ENCODE data around the gene CNOT4.
A peak's percentile ranks its signal among the peaks of the same experiment; 100 is the strongest.

Gene CNOT4

DNA sequence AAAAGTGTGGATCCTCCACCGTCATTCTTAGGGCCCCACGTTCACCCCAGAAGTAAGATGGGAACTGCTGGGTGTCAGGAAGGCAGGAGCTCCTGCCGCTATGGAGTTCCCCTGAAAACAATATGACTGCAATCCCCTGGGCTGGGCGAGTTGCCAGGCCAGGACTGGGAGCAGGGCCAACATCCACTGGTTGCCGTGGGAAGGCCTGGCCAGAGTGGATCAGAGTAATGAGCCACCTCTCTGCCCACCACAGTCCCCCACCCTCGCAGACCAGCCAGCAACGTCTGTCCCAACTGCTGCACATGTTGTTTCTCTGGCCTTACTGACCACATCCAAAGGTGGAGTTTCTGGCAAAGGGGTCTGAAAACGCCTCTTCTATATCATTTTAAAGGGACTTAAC is 189.6 kb downstream of the CNOT4 start:
- DNase-seq, result no peak

DNA sequence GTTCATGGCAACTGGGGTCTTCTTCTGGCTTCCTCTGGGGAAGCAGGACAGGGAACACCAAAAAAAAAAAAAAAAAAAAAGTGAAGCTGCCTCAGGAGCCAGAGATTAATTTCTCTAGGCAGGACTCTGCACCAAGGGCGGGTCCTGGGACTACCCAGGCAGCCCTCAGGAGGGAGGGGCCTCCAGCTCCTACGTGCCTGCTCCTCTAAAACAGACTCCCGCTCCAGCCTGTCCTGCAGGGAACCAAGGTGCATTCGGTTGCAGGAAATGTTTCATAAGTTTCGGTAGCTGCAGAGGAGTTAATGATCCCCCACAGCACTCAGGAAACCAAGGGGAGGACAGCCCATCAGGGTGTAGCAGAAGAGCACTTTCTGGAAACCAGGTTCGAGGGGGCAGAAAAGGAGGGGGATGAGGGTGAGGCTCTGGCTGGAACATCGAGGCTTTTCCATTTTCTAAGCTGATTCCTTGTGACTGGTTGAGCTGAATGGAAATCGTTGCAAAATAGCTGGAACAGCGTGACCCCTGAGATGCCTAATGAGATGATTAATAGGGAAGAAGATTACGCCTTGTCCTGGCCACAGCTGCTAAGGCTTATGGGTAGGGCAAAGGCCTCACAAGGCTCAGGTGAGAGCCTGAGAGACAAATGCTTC is 192.1 kb downstream of the CNOT4 start:
- DNase-seq, result peak in 1 of 2 experiments; percentile 10

DNA sequence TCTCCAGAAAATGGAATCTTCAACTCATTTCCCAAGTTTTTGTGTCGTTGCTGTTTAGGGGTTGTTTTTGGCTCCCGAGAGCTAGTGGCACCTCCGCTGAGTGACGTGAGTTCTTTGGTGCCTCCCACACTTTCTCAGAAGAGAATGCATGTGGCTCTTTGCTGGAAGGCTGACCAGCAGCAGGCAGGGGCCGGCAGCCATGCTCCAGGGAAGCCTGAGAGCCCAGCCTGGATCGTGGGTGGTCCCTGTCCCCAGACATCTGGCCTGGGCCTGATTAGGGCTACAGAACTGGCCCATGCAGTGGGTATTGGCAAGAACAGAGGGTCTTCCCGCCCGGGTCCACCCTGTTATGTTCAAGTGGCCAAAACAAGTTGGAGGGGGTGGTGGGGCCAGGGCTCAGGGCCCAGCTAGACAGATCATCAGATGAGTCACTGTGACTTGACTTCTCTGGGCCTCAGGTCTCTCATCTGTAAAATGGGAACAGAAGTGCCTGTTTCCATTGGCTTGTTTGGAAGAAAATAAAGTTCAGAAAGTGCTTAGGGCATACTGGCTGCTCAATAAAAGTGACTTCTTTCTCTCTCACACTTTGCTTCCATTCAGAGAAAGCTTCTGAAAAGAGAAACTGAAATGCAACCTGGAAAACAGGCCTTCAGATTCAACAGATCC is 193.1 kb downstream of the CNOT4 start:
- DNase-seq, result no peak

DNA sequence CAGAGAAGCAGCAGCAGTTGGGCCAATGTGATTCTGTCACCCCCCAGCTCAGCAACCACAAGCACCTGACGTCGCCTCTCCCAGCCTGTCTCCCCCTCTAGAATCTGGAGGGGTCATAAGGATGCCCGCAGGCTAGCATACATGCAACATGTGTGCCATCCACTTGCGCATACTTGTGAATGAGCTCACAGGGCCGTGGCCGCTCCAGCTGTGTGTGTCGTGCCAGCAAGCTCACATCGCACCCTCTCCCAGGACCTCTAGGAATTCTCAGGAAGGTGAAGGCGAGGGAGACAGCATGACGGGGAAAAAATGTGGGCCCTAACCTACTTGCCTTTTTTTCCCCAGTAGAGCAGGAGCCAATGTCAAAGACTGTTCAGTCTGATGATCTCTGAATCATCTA is 195.9 kb downstream of the CNOT4 start:
- DNase-seq, result no peak

Measured in NCI-H526 (cell line).